Measurements from ENCODE around the gene GALR2.

DNA sequence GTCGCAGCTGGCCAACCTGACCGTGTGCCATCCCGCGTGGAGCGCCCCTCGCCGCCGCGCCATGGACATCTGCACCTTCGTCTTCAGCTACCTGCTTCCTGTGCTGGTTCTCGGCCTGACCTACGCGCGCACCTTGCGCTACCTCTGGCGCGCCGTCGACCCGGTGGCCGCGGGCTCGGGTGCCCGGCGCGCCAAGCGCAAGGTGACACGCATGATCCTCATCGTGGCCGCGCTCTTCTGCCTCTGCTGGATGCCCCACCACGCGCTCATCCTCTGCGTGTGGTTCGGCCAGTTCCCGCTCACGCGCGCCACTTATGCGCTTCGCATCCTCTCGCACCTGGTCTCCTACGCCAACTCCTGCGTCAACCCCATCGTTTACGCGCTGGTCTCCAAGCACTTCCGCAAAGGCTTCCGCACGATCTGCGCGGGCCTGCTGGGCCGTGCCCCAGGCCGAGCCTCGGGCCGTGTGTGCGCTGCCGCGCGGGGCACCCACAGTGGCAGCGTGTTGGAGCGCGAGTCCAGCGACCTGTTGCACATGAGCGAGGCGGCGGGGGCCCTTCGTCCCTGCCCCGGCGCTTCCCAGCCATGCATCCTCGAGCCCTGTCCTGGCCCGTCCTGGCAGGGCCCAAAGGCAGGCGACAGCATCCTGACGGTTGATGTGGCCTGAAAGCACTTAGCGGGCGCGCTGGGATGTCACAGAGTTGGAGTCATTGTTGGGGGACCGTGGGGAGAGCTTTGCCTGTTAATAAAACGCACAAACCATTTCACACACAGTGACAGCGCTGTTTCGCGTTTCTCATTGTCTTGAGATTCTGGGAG is 2.4 kb downstream of the GALR2 start:
- TF ChIP-seq POLR2A (IDR thresholded peaks at IDR 0.05): no peak
- no peak for TF ChIP-seq POLR2AphosphoS5 (IDR thresholded peaks at IDR 0.05)
- no peak for TF ChIP-seq CTCF (IDR thresholded peaks at IDR 0.05)
- TF ChIP-seq EP300 (IDR thresholded peaks at IDR 0.05): no peak
